Activated naive CD4-positive, alpha-beta T cell treated with anti-CD3 and anti-CD28 coated beads for 36 hours (primary cell): Measurements from ENCODE around the gene SLC16A1. TPM values are rescaled to one million over a fixed set of nuclear protein-coding genes. Genes with fewer than 3 reads are reported as not detected.

Source experiments
- CTCF ChIA-PET: fragments of 350-600 bp; sonication (Branson Sonifier 250); formaldehyde crosslinking; loops from one replicate; lab custom pipeline; 2021; ENCODE audit warnings: antibody characterized with exemption; lab: Charles Lee
- DNase-seq: peaks from one replicate; pipeline ENCODE4 v3.0.0-alpha.2; 2020
- H3K27ac Mint-ChIP-seq: one replicate; pipeline ENCODE4 v1.8.0; 2021; ENCODE audit warnings: mild to moderate bottlenecking, mixed read lengths
- H3K27me3 Mint-ChIP-seq: one replicate; pipeline ENCODE4 v1.8.0; 2021; ENCODE audit warnings: low read depth, mixed read lengths
- H3K36me3 Mint-ChIP-seq: one replicate; pipeline ENCODE4 v1.8.0; 2021; ENCODE audit warnings: low read depth, mixed read lengths
- H3K4me1 Mint-ChIP-seq: one replicate; pipeline ENCODE4 v1.8.0; 2021; ENCODE audit warnings: low read depth, mixed read lengths
- H3K4me3 Mint-ChIP-seq: one replicate; pipeline ENCODE4 v1.8.0; 2021; ENCODE audit warnings: mild to moderate bottlenecking, moderate library complexity, mixed read lengths
- H3K9me3 Mint-ChIP-seq: one replicate; pipeline ENCODE4 v1.8.0; 2021; ENCODE audit warnings: mixed read lengths
- intact Hi-C: fragments of 100-400 bp; cut with micrococcal nuclease; formaldehyde crosslinking; loops from one replicate; pipeline ENCODE4 v1.15.1; 2023
- total RNA-seq, 2 experiments: library from RNA; stranded (reverse); gene quantifications; one replicate each; pipeline ENCODE4 v1.2.3, GENCODE V29; 2021

SLC16A1 gene
- total RNA-seq, 2 experiments from 2014 or later: 56.3 to 57.5 TPM

- intact Hi-C loops: no loop called here
- Mint-ChIP-seq H3K4me1 (no peaks in the 10 kb centered on the region), H3K27ac (no peak overlapping the region), H3K4me3 (no peak overlapping the region), H3K36me3 (no peaks in the 10 kb centered on the region), H3K9me3 (no peaks in the 10 kb centered on the region), H3K27me3 (no peaks in the 10 kb centered on the region)
- CTCF ChIA-PET: interaction anchor here (0.6 kb wide), 1 partner anchor 62 kb away, joined by 3 read pairs; no protein-coding TSS in a partner anchor
- DNase-seq: no peak
These were observed 84.9 kb downstream of the SLC16A1 start for GRCh38 chr1:112870887-112871646.

GRCh38 chr1:112869895-112870294 is 86.1 kb downstream of the SLC16A1 start:
- Mint-ChIP-seq H3K4me1 (no peaks in the 10 kb centered on the region), H3K36me3 (no peaks in the 10 kb centered on the region), H3K27me3 (no peaks in the 10 kb centered on the region), H3K4me3 (no peak overlapping the region), H3K9me3 (no peaks in the 10 kb centered on the region), H3K27ac (no peak overlapping the region)
- intact Hi-C loops: no loop called here
- DNase-seq: no peak
- CTCF ChIA-PET: interaction anchor here (1.4 kb wide), 1 partner anchor 152 kb away, joined by 4 read pairs; no protein-coding TSS in a partner anchor

- H3K27me3 Mint-ChIP-seq: no peaks in the 10 kb centered on the region
- H3K4me3 Mint-ChIP-seq: no peak overlapping the region
- CTCF ChIA-PET: interaction anchor here (0.6 kb wide), 1 partner anchor 143 kb away, joined by 3 read pairs; no protein-coding TSS in a partner anchor
- H3K27ac Mint-ChIP-seq: no peak overlapping the region
- H3K9me3 Mint-ChIP-seq: no peaks in the 10 kb centered on the region
- intact Hi-C loops: no loop called here
- H3K36me3 Mint-ChIP-seq: no peaks in the 10 kb centered on the region
- peaks cover 4% of the 10 kb centered on the region for H3K4me1 Mint-ChIP-seq
- no peak for DNase-seq
These were observed 87.8 kb downstream of the SLC16A1 start for GRCh38 chr1:112868191-112868590.

- no peaks in the 10 kb centered on the region for H3K27me3 Mint-ChIP-seq
- no peak overlapping the region for H3K4me3 Mint-ChIP-seq
- H3K9me3 Mint-ChIP-seq: no peaks in the 10 kb centered on the region
- intact Hi-C loops: no loop called here
- CTCF ChIA-PET: interaction anchor here (0.9 kb wide), 1 partner anchor 152 kb away, joined by 3 read pairs; the partner anchor contains the start of gene PPM1J
- no peaks in the 10 kb centered on the region for H3K36me3 Mint-ChIP-seq
- no peak overlapping the region for H3K27ac Mint-ChIP-seq
- H3K4me1 Mint-ChIP-seq: peaks cover 4% of the 10 kb centered on the region
- DNase-seq: no peak
These were observed 89.0 kb downstream of the SLC16A1 start for GRCh38 chr1:112866981-112867380.

GRCh38 chr1:112866151-112866550 is 89.8 kb downstream of the SLC16A1 start:
- Mint-ChIP-seq H3K4me1 (peaks cover 4% of the 10 kb centered on the region), H3K27ac (no peak overlapping the region), H3K36me3 (no peaks in the 10 kb centered on the region), H3K9me3 (no peaks in the 10 kb centered on the region), H3K4me3 (no peak overlapping the region), H3K27me3 (no peaks in the 10 kb centered on the region)
- intact Hi-C loops: no loop called here
- DNase-seq: no peak
- CTCF ChIA-PET: no interaction called here

- CTCF ChIA-PET: interaction anchor here (0.6 to 1.7 kb wide), 3 partner anchors 14 to 1279 kb away, joined by 3 to 4 read pairs (median 3); no protein-coding TSS in a partner anchor
- H3K36me3 Mint-ChIP-seq: no peaks in the 10 kb centered on the region
- no peaks in the 10 kb centered on the region for H3K9me3 Mint-ChIP-seq
- no peak overlapping the region for H3K4me3 Mint-ChIP-seq
- DNase-seq: no peak
- no peak overlapping the region for H3K27ac Mint-ChIP-seq
- intact Hi-C loops: no loop called here
- H3K27me3 Mint-ChIP-seq: no peaks in the 10 kb centered on the region
- H3K4me1 Mint-ChIP-seq: peaks cover 4% of the 10 kb centered on the region
These were observed 93.1 kb downstream of the SLC16A1 start for GRCh38 chr1:112862753-112863426.

Other genes starting within 250 kb of the SLC16A1 start
- 10 to 100 TPM; 36.3 to 37.3 TPM for gene RHOC, start 249.1 kb downstream of the SLC16A1 start, total RNA-seq
- 1 to 10 TPM in 1 of 2 experiments, under 1 TPM in 1; 0.74 to 1.0 TPM for gene PPM1J, start 240.9 kb downstream of the SLC16A1 start, total RNA-seq
- 1 to 10 TPM; 7.7 to 9.1 TPM for gene LRIG2, start 117.0 kb upstream of the SLC16A1 start, total RNA-seq